AG04450 (cell line): ENCODE measurements around the gene SYNPR. TPM values are rescaled to one million over a fixed set of nuclear protein-coding genes. Genes with fewer than 3 reads are reported as not detected.

Experiments
- CTCF ChIA-PET: fragments of 300-600, 350-600 bp; formaldehyde crosslinking; extraction: SDS; loops from one replicate; lab custom pipeline; 2022; ENCODE audit warnings: antibody characterized with exemption, inconsistent platforms; lab: Charles Lee
- POLR2A ChIA-PET: fragments of 350-600 bp; formaldehyde crosslinking; extraction: SDS; loops from one replicate; lab custom pipeline; 2021; ENCODE audit warnings: antibody characterized with exemption, inconsistent platforms; lab: Yijun Ruan, JAX
- DNase-seq: peaks from one replicate; pipeline ENCODE4 v3.0.0-alpha.2; 2011; ENCODE audit warnings: low read depth, low spot score
- H3K27ac ChIP-seq: one replicate; pipeline ENCODE4 v1.5.1; 2012; ENCODE audit warnings: low read depth, low read length, control low read depth
- H3K27me3 ChIP-seq: one replicate; pipeline ENCODE4 v1.6.0; 2012; ENCODE audit warnings: low read length; ENCODE audit not compliant: control insufficient read depth, insufficient read depth
- H3K4me3 ChIP-seq: 2 replicates; pipeline ENCODE4 v1.5.1; 2011; ENCODE audit warnings: mild to moderate bottlenecking, low read depth, low read length, control low read depth
- H3K9me3 ChIP-seq: 2 replicates; pipeline ENCODE4 v1.5.1; 2012; ENCODE audit warnings: low read length; ENCODE audit not compliant: control insufficient read depth, insufficient read depth
- polyA minus RNA-seq: library from RNA; depleted of rRNA, polyadenylated mRNA; stranded (reverse); fragments of >200 nt; gene quantifications from 2 replicates; pipeline ENCODE4 v1.2.3, GENCODE V29; 2011; rRNA and poly(A)+ RNA removed
- polyA plus RNA-seq: library from polyadenylated mRNA; depleted of rRNA; stranded (reverse); fragments of >200 nt; gene quantifications from 2 replicates; pipeline ENCODE4 v1.2.3, GENCODE V29; 2011; rRNA removed
- TF ChIP-seq, protein P1 (sequence below): IDR thresholded peaks from 2 replicates; pipeline ENCODE4 v1.5.1; 2011; ENCODE audit warnings: low read depth, low read length, control low read depth, inconsistent platforms

SYNPR gene
- polyA plus RNA-seq (not detected in 2 replicates), polyA minus RNA-seq (not detected in 2 replicates)

DNA sequence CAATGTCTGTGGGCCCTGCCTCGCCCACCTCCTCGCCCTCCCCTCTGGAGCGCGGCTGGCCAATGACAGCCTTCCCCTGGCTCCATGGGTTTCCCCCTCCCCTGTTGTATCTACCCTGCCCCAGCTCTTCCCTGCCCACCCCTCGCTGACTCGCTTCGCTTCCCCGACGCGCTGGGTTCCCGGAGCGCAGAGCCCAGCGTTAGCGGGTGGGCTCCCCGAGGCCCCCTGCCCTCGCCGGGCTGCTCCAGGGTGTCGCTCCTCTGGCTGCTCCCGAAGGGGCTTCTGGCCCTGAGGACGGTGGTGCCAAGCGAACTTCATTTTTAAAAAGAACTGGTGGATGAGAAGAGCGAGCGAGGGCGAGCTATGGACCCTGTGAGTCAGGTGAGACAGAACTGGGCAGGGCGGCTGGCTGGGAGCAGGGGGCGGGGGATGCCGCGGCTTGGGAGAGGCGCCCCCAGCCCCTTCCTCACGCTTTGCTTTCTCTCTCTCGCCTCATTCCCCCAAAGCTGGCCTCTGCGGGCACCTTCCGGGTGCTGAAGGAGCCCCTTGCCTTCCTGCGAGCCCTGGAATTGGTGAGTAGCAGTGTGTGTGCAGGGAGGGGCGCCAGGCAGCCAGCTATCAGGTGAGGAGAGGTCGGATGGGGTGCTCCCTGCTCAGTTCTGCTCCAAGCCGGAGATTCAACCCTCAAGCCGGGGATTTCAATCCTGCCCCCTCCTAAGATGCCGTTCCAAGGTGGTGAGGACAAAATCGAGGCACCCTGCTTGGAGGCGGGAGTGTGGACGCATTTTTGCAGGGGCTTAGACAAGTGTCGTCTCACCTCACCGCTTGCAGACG lies at the start of gene SYNPR:
Gene SYNPR, plus strand, starts transcription at position 138 of the 834 bp plus-strand sequence.
- no peak within 1 kb of the TSS for H3K27ac ChIP-seq
- TF ChIP-seq, protein P1, sequence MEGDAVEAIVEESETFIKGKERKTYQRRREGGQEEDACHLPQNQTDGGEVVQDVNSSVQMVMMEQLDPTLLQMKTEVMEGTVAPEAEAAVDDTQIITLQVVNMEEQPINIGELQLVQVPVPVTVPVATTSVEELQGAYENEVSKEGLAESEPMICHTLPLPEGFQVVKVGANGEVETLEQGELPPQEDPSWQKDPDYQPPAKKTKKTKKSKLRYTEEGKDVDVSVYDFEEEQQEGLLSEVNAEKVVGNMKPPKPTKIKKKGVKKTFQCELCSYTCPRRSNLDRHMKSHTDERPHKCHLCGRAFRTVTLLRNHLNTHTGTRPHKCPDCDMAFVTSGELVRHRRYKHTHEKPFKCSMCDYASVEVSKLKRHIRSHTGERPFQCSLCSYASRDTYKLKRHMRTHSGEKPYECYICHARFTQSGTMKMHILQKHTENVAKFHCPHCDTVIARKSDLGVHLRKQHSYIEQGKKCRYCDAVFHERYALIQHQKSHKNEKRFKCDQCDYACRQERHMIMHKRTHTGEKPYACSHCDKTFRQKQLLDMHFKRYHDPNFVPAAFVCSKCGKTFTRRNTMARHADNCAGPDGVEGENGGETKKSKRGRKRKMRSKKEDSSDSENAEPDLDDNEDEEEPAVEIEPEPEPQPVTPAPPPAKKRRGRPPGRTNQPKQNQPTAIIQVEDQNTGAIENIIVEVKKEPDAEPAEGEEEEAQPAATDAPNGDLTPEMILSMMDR = no peak
- H3K9me3 ChIP-seq = no peaks in the 10 kb centered on the region
- ChIA-PET POLR2A (no interaction called here), CTCF (no interaction called here)
- no peak for DNase-seq
- H3K27me3 ChIP-seq = peaks cover 11% of the 10 kb centered on the region
- H3K4me3 ChIP-seq = no peak within 1 kb of the TSS

DNA sequence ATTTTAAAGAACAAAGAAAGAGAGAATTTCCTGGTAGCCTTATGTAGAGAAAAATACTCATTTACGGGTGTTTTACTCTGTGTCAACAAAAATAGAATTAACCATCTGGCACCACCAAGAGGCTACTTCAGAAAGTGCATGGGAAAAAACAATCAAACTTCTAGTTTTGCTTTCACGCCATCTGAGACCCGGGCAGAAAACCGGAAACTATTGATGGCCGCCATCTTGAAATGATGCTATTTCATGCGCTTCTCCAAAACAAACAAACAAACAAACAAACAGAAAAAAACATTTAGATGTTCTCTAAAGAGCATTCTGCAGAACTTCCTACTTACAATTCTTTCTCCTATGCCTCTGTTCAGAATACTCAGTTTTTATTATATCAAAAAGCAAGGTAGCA lies 49.4 kb upstream of the SYNPR start:
- POLR2A ChIA-PET = no interaction called here
- Histone ChIP-seq H3K4me3 (no peak overlapping the region), H3K27ac (no peak overlapping the region), H3K9me3 (no peaks in the 10 kb centered on the region), H3K27me3 (no peaks in the 10 kb centered on the region)
- TF ChIP-seq, protein P1 = peak; percentile 46
- no peak for DNase-seq
- CTCF ChIA-PET = interaction anchor here (0.5 to 3.6 kb wide), 2 partner anchors 606 to 967 kb away, joined by 4 to 18 read pairs; no protein-coding TSS in a partner anchor

DNA sequence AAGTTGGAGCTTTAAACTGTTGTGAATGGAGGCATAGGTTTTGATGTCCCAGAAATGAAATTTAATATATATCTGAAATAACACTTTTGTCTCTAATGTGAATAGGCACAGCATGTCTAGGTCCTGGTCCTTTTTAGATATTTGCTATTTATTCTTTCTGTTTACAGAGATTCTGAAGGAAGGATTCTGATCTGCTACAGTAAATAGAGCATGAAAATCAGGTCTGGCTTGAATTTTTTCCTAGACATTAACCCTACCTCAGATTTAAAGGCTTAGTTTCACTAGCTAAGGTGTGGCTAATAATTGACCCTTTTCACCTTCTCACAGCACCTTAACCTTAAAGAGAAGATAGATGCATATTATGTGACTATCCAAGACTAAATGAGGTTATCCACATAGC lies 48.0 kb upstream of the SYNPR start:
- Histone ChIP-seq H3K9me3 (no peaks in the 10 kb centered on the region), H3K4me3 (no peak overlapping the region), H3K27me3 (no peaks in the 10 kb centered on the region), H3K27ac (no peak overlapping the region)
- POLR2A ChIA-PET = no interaction called here
- CTCF ChIA-PET = interaction anchor here (3.6 kb wide), 1 partner anchor 607 kb away, joined by 18 read pairs; no protein-coding TSS in a partner anchor
- TF ChIP-seq, protein P1 = no peak
- no peak for DNase-seq

DNA sequence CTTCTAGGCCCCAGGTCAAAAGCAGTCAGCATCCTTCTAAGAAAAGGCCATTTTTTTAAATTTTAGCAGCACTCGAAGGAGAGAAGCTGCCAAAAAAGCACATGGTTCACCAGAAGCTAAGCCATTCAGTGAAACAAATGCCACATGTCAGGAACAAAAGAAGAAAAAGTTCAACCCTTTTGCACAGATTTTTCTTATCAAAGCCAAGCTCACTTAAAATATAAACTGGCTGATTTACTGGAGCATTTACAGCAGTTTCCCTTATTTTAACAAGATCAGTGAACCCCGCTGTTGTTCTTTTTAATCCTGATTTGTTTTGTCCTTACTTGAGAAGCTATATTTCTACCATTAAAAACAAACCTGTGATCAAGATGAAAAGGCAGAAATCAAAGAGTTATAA lies 46.5 kb upstream of the SYNPR start:
- no peak overlapping the region for H3K27ac ChIP-seq
- POLR2A ChIA-PET = no interaction called here
- no peaks in the 10 kb centered on the region for H3K9me3 ChIP-seq
- no peak overlapping the region for H3K4me3 ChIP-seq
- DNase-seq = no peak
- CTCF ChIA-PET = interaction anchor here (0.8 to 2.0 kb wide), 3 partner anchors 605 to 897 kb away, joined by 4 to 9 read pairs (median 4); no protein-coding TSS in a partner anchor
- TF ChIP-seq, protein P1 = no peak
- no peaks in the 10 kb centered on the region for H3K27me3 ChIP-seq
